NCI-H748 treated with DMSO at 0.1 percent for 48 hours (cell line): ENCODE measurements around the gene PAX8.

Experiments
- DNase-seq: peaks from one replicate; lab custom pipeline; 2025; lab: John Stamatoyannopoulos, UW

Gene PAX8

GRCh38 chr2:113236367-113237159 is 42.2 kb downstream of the PAX8 start:
- no peak for DNase-seq

- DNase-seq: peak; percentile 17
Observed at GRCh38 chr2:113235347-113236226, 43.1 kb downstream of the PAX8 start.

GRCh38 chr2:113234721-113235346 is 43.9 kb downstream of the PAX8 start:
- DNase-seq: no peak

- no peak for DNase-seq
Observed at GRCh38 chr2:113233593-113234550, 44.8 kb downstream of the PAX8 start.

GRCh38 chr2:113232740-113233139 is 46.0 kb downstream of the PAX8 start:
- DNase-seq: no peak

- no peak for DNase-seq
Observed at GRCh38 chr2:113232123-113232522, 46.6 kb downstream of the PAX8 start.

- no peak for DNase-seq
Observed at GRCh38 chr2:113231064-113231463, 47.7 kb downstream of the PAX8 start.

GRCh38 chr2:113230531-113230930 is 48.2 kb downstream of the PAX8 start:
- DNase-seq: no peak

- no peak for DNase-seq
Observed at GRCh38 chr2:113229795-113230194, 48.9 kb downstream of the PAX8 start.

GRCh38 chr2:113228991-113229716 is 49.6 kb downstream of the PAX8 start:
- peak; percentile 71 for DNase-seq

GRCh38 chr2:113228351-113228750 is 50.4 kb downstream of the PAX8 start:
- no peak for DNase-seq

- DNase-seq: no peak
Observed at GRCh38 chr2:113227698-113228097, 51.0 kb downstream of the PAX8 start.

GRCh38 chr2:113227290-113227689 is 51.4 kb downstream of the PAX8 start:
- no peak for DNase-seq

GRCh38 chr2:113226462-113226861 is 52.3 kb downstream of the PAX8 start:
- no peak for DNase-seq

GRCh38 chr2:113225263-113226259 is 53.2 kb downstream of the PAX8 start:
- peak; percentile 41 for DNase-seq

- no peak for DNase-seq
Observed at GRCh38 chr2:113224647-113225236, 54.0 kb downstream of the PAX8 start.

GRCh38 chr2:113223813-113224212 is 54.9 kb downstream of the PAX8 start:
- no peak for DNase-seq

GRCh38 chr2:113221846-113222245 is 56.9 kb downstream of the PAX8 start:
- no peak for DNase-seq
